Measurements from ENCODE around the gene RNASEL. TPM values are rescaled to one million over a fixed set of nuclear protein-coding genes. Genes with fewer than 3 reads are reported as not detected.
"Not testable (repeated sequence)": the region's sequence is repeated elsewhere in the genome, so short reads cannot be mapped to it uniquely, and the experiment has no call there.

Gene RNASEL
- total RNA-seq, 2 experiments from 2014 or later = 3.5 to 3.7 TPM

GRCh38 chr1:182633031-182633430, 44.0 kb upstream of the RNASEL start:
- Histone ChIP-seq H3K9me3 (ENCODE audit: control insufficient read depth in 1 of 2, insufficient read depth in 1 of 2, low read length in 2 of 2) (no peaks in the 10 kb centered on the region), H3K36me3 (ENCODE audit: insufficient read depth, low read length) (no peaks in the 10 kb centered on the region), H3K4me3 (ENCODE audit: low read length) (no peak overlapping the region), H3K4me1 (ENCODE audit: insufficient read depth, low read length) (peaks cover 25% of the 10 kb centered on the region), H3K27ac (ENCODE audit: low read depth in 1 of 2, low read length in 2 of 2) (no peak overlapping the region), H3K27me3 (ENCODE audit: control insufficient read depth in 1 of 2, insufficient read depth in 2 of 2, low read length in 2 of 2) (no peaks in the 10 kb centered on the region)
- no peaks in the 10 kb centered on the region for H3K27me3 Mint-ChIP-seq
- no peaks in the 10 kb centered on the region for H3K36me3 Mint-ChIP-seq (ENCODE audit: low read depth)
- H3K27ac Mint-ChIP-seq = no peak overlapping the region
- H3K9me3 Mint-ChIP-seq = no peaks in the 10 kb centered on the region
- H3K4me1 Mint-ChIP-seq (ENCODE audit: low read depth) = peaks cover 36% of the 10 kb centered on the region
- H3K4me3 Mint-ChIP-seq = no peak overlapping the region
- no peak for ATAC-seq (ENCODE audit: poor library complexity)
- TF ChIP-seq CTCF (IDR thresholded peaks at IDR 0.05) = no peak
- ChIA-PET CTCF (interaction anchor here (1.7 kb wide), 1 partner anchor 149 kb away, joined by 6 read pairs; no protein-coding TSS in a partner anchor), POLR2A (interaction anchor here (0.8 to 1.5 kb wide), 2 partner anchors 15 to 17 kb away, joined by 3 to 7 read pairs; no protein-coding TSS in a partner anchor)
- no peak for DNase-seq
- intact Hi-C loops (cut with DNase I, micrococcal nuclease) = loop anchor here in 1 of 2 experiments (2.0 kb wide), 1 partner anchor 16 kb away; no protein-coding TSS in a partner anchor

GRCh38 chr1:182632441-182632857, 43.4 kb upstream of the RNASEL start:
- not testable (repeated sequence) for H3K36me3 ChIP-seq (ENCODE audit: insufficient read depth, low read length); H3K9me3 ChIP-seq (ENCODE audit: control insufficient read depth in 1 of 2, insufficient read depth in 1 of 2, low read length in 2 of 2); H3K36me3 Mint-ChIP-seq (ENCODE audit: low read depth); ATAC-seq (ENCODE audit: poor library complexity); H3K27ac Mint-ChIP-seq; H3K9me3 Mint-ChIP-seq; H3K27me3 Mint-ChIP-seq; H3K4me3 ChIP-seq (ENCODE audit: low read length); H3K27me3 ChIP-seq (ENCODE audit: control insufficient read depth in 1 of 2, insufficient read depth in 2 of 2, low read length in 2 of 2); H3K4me3 Mint-ChIP-seq; H3K27ac ChIP-seq (ENCODE audit: low read depth in 1 of 2, low read length in 2 of 2)
- H3K4me1 Mint-ChIP-seq (ENCODE audit: low read depth) = peaks cover 36% of the 10 kb centered on the region
- CTCF ChIA-PET = interaction anchor here (1.7 kb wide), 1 partner anchor 150 kb away, joined by 6 read pairs; no protein-coding TSS in a partner anchor
- peak in 3 of 14 experiments; percentile 16 to 42 (median 18) for DNase-seq
- intact Hi-C loops (cut with DNase I, micrococcal nuclease) = loop anchor here in 1 of 2 experiments (2.0 kb wide), 1 partner anchor 16 kb away; no protein-coding TSS in a partner anchor
- POLR2A ChIA-PET = interaction anchor here (0.8 to 1.5 kb wide), 2 partner anchors 14 to 17 kb away, joined by 3 to 7 read pairs; no protein-coding TSS in a partner anchor
- peaks cover 25% of the 10 kb centered on the region for H3K4me1 ChIP-seq (ENCODE audit: insufficient read depth, low read length)

- DNase-seq = no peak
- H3K27ac ChIP-seq (ENCODE audit: low read depth in 1 of 2, low read length in 2 of 2) = no peak overlapping the region
- no peaks in the 10 kb centered on the region for H3K9me3 Mint-ChIP-seq
- H3K36me3 Mint-ChIP-seq (ENCODE audit: low read depth) = no peaks in the 10 kb centered on the region
- H3K36me3 ChIP-seq (ENCODE audit: insufficient read depth, low read length) = no peaks in the 10 kb centered on the region
- no peak overlapping the region for H3K4me3 Mint-ChIP-seq
- no peak overlapping the region for H3K4me3 ChIP-seq (ENCODE audit: low read length)
- H3K4me1 Mint-ChIP-seq (ENCODE audit: low read depth) = peaks cover 36% of the 10 kb centered on the region
- H3K27me3 ChIP-seq (ENCODE audit: control insufficient read depth in 1 of 2, insufficient read depth in 2 of 2, low read length in 2 of 2) = no peaks in the 10 kb centered on the region
- H3K4me1 ChIP-seq (ENCODE audit: insufficient read depth, low read length) = peaks cover 25% of the 10 kb centered on the region
- CTCF ChIA-PET = interaction anchor here (1.7 kb wide), 1 partner anchor 150 kb away, joined by 6 read pairs; no protein-coding TSS in a partner anchor
- ATAC-seq (ENCODE audit: poor library complexity) = no peak
- no peak for TF ChIP-seq CTCF (IDR thresholded peaks at IDR 0.05)
- intact Hi-C loops (cut with DNase I, micrococcal nuclease) = loop anchor here in 1 of 2 experiments (2.0 kb wide), 1 partner anchor 15 kb away; no protein-coding TSS in a partner anchor
- no peak overlapping the region for H3K27ac Mint-ChIP-seq
- POLR2A ChIA-PET = interaction anchor here (1.5 kb wide), 1 partner anchor 16 kb away, joined by 7 read pairs; no protein-coding TSS in a partner anchor
- no peaks in the 10 kb centered on the region for H3K27me3 Mint-ChIP-seq
- H3K9me3 ChIP-seq (ENCODE audit: control insufficient read depth in 1 of 2, insufficient read depth in 1 of 2, low read length in 2 of 2) = no peaks in the 10 kb centered on the region
Observed at GRCh38 chr1:182631954-182632353, 42.9 kb upstream of the RNASEL start.

Data from CD4-positive, alpha-beta T cell (primary cell).